ENCODE results near the gene HAUS7.

The HAUS7 gene

DNA sequence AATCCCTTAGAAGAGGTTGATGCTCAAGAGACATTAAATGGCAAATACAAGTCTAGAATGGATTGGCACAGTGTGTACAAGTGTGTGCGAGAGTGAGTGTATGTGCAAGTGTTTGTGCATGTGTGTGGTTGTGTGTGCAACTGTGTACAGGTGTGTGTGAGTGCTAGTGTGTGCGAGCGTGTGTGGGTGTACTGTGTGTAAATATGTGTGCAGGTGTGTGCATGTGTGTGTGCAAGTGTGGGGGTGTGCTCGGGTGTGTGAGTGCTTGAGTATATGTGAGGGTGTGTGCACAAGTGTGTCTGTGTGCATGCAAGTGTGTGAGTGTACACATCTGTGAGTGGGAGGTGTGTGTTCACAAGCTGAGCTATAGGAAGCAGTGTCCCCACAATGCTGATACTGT, 30.4 kb downstream of the HAUS7 start:
- no peak for ATAC-seq
- TF ChIP-seq PPARA (CRISPR knock-in tag; IDR thresholded peaks at IDR 0.05; ENCODE audit: borderline replicate concordance) (no peak), OSR1 (CRISPR knock-in tag; IDR thresholded peaks at IDR 0.05) (no peak), ZNF565 (CRISPR knock-in tag; conservative IDR thresholded peaks at IDR 0.05; ENCODE audit: low read depth) (no peak), CSRNP3 (CRISPR knock-in tag; IDR thresholded peaks at IDR 0.05) (no peak), SNAI2 (CRISPR knock-in tag; IDR thresholded peaks at IDR 0.05) (no peak), ISL1 (CRISPR knock-in tag; IDR thresholded peaks at IDR 0.05) (no peak), ZNF8 (CRISPR knock-in tag; IDR thresholded peaks at IDR 0.05) (no peak), TSHZ2 (CRISPR knock-in tag; IDR thresholded peaks at IDR 0.05) (no peak), CSDC2 (CRISPR knock-in tag; IDR thresholded peaks at IDR 0.05) (no peak), GLIS3 (CRISPR knock-in tag; IDR thresholded peaks at IDR 0.05) (no peak), CREB5 (CRISPR knock-in tag; IDR thresholded peaks at IDR 0.05; ENCODE audit: low read depth) (no peak), BACH2 (CRISPR knock-in tag; IDR thresholded peaks at IDR 0.05; ENCODE audit: borderline replicate concordance) (no peak)

DNA sequence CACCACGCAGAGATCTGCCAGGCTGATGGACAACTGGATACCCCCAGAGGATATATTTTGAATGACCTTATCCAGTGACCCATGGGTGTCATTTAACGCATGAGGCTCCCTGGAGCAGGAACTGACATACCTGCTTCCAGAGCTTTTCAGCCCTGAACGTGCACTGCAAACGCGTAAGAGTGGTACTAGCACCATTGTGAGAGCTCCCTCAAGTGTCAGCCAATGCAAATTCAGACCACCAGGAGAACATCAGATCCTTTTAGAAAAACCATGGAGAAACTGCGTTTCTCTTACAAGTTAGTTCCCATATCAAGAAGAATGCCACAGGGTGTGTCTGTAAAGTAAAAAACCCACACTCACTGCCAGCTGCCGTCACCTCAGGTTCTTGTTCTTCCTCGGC, 31.8 kb downstream of the HAUS7 start:
- ATAC-seq, result peak; percentile 72
- TF ChIP-seq PPARA (CRISPR knock-in tag; IDR thresholded peaks at IDR 0.05; ENCODE audit: borderline replicate concordance), result no peak
- no peak for TF ChIP-seq ZNF565 (CRISPR knock-in tag; conservative IDR thresholded peaks at IDR 0.05; ENCODE audit: low read depth)
- TF ChIP-seq BACH2 (CRISPR knock-in tag; IDR thresholded peaks at IDR 0.05; ENCODE audit: borderline replicate concordance), result no peak
- TF ChIP-seq PATZ1 (CRISPR knock-in tag; IDR thresholded peaks at IDR 0.05; ENCODE audit: borderline replicate concordance), result no peak
- TF ChIP-seq ZFP30 (CRISPR knock-in tag; IDR thresholded peaks at IDR 0.05), result no peak
- no peak for TF ChIP-seq CSDC2 (CRISPR knock-in tag; IDR thresholded peaks at IDR 0.05)

DNA sequence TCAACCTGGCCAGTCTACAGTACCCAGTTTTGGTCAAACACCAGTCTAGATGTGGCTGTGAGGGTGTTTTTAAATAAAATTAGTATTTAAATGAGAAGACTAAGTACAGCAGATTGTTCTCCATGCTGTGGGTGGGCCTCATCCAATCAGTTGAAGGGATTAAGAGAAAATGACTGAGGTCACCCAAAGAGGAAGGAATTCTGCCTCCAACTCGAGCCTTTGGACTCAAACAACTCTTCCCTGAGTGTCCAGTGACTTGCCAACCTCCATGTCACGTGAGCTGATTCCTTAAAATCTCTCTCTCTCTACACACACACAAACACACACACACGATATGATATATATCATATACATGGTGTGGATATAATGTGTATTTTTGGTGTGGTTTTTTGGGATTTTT, 34.5 kb downstream of the HAUS7 start:
- TF ChIP-seq TSHZ2 (CRISPR knock-in tag; IDR thresholded peaks at IDR 0.05) (no peak), RARB (CRISPR knock-in tag; IDR thresholded peaks at IDR 0.05) (no peak), OSR1 (CRISPR knock-in tag; IDR thresholded peaks at IDR 0.05) (no peak), ISL1 (CRISPR knock-in tag; IDR thresholded peaks at IDR 0.05) (no peak), PPARA (CRISPR knock-in tag; IDR thresholded peaks at IDR 0.05; ENCODE audit: borderline replicate concordance) (no peak), BACH2 (CRISPR knock-in tag; IDR thresholded peaks at IDR 0.05; ENCODE audit: borderline replicate concordance) (no peak), ZFP30 (CRISPR knock-in tag; IDR thresholded peaks at IDR 0.05) (no peak), CSDC2 (CRISPR knock-in tag; IDR thresholded peaks at IDR 0.05) (no peak), CREB5 (CRISPR knock-in tag; IDR thresholded peaks at IDR 0.05; ENCODE audit: low read depth) (no peak), GLIS3 (CRISPR knock-in tag; IDR thresholded peaks at IDR 0.05) (no peak)
- TF ChIP-seq, protein P1, sequence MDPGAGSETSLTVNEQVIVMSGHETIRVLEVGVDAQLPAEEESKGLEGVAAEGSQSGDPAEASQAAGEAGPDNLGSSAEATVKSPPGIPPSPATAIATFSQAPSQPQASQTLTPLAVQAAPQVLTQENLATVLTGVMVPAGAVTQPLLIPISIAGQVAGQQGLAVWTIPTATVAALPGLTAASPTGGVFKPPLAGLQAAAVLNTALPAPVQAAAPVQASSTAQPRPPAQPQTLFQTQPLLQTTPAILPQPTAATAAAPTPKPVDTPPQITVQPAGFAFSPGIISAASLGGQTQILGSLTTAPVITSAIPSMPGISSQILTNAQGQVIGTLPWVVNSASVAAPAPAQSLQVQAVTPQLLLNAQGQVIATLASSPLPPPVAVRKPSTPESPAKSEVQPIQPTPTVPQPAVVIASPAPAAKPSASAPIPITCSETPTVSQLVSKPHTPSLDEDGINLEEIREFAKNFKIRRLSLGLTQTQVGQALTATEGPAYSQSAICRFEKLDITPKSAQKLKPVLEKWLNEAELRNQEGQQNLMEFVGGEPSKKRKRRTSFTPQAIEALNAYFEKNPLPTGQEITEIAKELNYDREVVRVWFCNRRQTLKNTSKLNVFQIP (CRISPR knock-in tag; IDR thresholded peaks at IDR 0.05; ENCODE audit: borderline replicate concordance, low read depth), result no peak
- no peak for ATAC-seq
